ENCODE data around the gene TEAD1.

DNA sequence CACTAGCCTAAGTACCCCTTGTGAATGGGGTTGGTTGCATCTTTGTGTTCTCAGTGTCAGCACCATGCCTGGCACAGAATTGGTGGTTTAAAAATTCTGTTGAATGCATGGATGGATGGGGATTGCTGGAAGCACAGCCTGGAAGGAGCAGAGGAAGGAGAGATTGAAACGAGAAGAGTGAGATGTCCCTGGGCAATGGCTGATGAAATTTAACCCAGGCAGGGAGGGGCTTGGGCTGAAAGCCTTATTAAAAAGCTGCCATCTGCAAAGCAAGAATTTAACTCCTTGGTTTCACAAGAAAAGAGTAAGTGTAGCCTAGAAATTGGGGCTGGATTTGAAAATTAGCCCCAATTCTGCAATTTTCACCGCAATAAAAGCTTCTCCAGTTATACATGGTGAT, 126.7 kb downstream of the TEAD1 start:
- TF ChIP-seq, protein P1, sequence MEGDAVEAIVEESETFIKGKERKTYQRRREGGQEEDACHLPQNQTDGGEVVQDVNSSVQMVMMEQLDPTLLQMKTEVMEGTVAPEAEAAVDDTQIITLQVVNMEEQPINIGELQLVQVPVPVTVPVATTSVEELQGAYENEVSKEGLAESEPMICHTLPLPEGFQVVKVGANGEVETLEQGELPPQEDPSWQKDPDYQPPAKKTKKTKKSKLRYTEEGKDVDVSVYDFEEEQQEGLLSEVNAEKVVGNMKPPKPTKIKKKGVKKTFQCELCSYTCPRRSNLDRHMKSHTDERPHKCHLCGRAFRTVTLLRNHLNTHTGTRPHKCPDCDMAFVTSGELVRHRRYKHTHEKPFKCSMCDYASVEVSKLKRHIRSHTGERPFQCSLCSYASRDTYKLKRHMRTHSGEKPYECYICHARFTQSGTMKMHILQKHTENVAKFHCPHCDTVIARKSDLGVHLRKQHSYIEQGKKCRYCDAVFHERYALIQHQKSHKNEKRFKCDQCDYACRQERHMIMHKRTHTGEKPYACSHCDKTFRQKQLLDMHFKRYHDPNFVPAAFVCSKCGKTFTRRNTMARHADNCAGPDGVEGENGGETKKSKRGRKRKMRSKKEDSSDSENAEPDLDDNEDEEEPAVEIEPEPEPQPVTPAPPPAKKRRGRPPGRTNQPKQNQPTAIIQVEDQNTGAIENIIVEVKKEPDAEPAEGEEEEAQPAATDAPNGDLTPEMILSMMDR (IDR thresholded peaks at IDR 0.05; ENCODE audit: extremely low read depth in 1 of 2, insufficient read depth in 1 of 2, low read depth in 1 of 2, low read length in 2 of 2): no peak
- TF ChIP-seq POLR2AphosphoS5 (IDR thresholded peaks at IDR 0.05; ENCODE audit: insufficient read depth, low read depth, low read length): no peak
- no peak for TF ChIP-seq POLR2A (IDR thresholded peaks at IDR 0.05; ENCODE audit: low read depth, low read length)
- TF ChIP-seq EZH2 (IDR thresholded peaks at IDR 0.05; ENCODE audit: borderline replicate concordance, low read depth, low read length, severe bottlenecking): no peak
- TF ChIP-seq MAX (IDR thresholded peaks at IDR 0.05; ENCODE audit: insufficient read depth, insufficient read length): no peak
- TF ChIP-seq MYC (IDR thresholded peaks at IDR 0.05; ENCODE audit: low read depth, low read length): no peak
- TF ChIP-seq JUN (IDR thresholded peaks at IDR 0.05; ENCODE audit: borderline replicate concordance, insufficient read depth, insufficient read length, low read depth): no peak
- no peak for TF ChIP-seq GATA2 (IDR thresholded peaks at IDR 0.05; ENCODE audit: insufficient read depth, insufficient read length, low read depth, low read length)
- no peak for TF ChIP-seq FOS (IDR thresholded peaks at IDR 0.05; ENCODE audit: borderline replicate concordance, insufficient read depth, low read length)
